Inferior parietal cortex (tissue), 1 donor: Measurements from ENCODE around the gene FITM2.

Experiments
- DNase-seq: peaks from one replicate; pipeline ENCODE4 v3.0.0-alpha.2; 2016; ENCODE audit errors: extremely low spot score

Gene FITM2

DNA sequence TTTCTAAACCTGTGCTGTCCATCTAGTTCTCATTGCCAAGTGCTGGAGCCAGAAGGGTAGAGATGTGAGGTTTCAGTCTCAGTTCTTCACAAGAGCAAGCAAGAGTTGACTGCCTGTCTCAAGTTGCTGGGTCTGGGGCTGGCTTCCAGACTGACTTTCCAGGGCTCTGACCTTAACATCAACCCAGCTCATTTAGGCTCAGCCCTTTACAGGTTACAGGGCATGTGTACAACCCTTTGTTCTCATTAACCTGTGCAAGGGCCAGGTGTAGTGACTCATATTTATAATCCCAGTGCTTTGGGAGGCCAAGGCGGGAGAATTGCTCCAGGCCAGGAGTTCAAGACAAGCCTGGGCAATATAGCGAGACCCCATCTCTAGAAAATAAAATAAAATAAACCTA, 30.6 kb downstream of the FITM2 start:
- DNase-seq: no peak

DNA sequence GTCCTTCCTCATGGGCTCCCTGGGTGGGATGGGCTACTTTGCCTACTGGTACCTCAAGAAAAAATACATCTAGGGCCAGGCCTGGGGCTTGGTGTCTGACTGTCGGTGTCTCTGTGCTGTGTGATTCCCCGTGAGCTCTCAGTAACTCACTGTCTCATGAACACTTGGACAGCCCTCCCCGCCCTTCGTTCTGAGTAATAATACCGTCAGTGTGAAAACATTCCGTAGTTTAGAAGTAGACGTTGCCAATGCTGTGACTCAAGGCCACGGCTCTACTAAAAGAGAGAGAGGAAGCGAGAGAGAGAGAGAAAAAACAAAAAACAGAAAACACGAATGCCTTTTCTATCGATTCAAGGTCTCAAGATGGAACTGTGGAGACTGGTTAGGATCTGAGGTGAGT, 31.8 kb downstream of the FITM2 start:
- no peak for DNase-seq

DNA sequence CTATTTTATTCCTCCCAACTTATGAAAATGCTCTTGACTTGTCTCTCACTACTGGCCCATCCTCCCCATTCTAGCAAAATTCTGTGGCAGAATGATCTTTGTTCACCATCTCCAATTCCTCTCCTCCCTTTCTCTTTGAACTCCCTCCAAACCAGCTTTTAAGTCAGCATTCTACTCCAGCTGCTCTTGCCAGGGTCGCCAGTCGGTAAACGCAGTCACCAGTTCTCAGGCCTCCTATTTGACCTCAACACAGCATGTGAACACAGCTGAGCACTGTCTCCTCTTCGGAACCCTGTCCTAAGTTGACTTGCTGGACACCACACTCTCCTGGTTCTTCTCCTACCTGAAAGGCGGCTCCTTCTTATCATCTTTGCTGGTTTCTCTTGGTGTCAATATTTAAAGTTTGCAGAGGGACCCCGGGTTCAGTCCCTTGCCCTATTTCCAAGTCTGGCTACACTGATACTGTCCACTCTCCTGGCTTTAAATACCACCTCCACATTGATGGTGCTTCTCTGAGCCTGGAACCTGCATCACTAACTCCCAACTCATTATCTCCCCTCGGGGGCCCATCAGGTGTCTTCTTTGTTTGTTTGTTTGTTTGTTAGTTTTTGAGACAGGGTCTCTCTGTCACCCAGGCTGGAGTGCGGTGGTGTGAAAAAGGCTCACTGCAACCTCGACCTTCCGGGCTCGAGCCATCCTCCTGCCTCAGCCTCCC, 36.5 kb downstream of the FITM2 start:
- no peak for DNase-seq

DNA sequence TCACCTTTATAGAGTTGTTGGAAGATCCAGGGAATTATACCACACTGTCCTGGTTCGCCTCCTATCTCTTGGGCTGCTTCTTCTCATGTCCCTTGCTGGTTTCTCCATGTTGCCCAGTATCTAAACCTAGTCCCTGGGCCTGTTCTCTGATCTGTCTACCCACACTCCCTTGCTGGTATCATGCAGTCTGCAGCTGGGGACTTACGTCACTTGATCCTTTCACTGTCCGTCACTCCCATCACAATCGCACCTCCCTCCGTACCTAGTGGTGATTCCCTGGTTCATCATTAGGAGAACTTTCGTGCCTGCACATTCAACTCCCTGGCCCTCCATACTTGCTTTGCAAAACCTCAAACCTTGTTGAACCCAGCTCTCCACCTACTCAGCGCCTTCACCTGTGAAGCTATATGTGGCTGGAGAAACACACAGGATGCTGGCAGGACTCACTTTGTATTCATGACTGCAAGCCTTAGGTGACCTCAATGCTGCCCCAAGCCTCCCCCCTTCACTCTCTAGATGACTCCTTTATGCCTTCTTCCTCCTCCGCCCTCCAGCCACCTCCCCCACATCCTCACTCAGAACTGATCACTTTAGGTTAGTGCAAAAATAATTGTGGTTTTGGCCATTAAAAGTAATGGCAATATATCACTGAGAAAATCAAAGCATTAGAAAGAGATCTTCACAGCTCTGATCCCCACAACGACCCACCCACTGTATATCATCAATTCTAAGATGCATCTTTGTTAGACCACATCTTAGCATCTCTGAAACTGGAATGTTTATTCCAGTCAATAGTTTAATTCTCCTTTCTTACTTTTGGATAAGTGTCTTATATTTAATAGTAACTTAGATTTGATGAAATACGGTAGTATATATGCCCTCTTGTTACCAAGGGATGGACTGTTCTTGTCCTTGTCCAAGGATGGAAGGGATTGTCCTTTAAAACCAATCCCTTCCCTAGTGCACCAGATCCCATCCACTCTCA, 37.5 kb downstream of the FITM2 start:
- no peak for DNase-seq

DNA sequence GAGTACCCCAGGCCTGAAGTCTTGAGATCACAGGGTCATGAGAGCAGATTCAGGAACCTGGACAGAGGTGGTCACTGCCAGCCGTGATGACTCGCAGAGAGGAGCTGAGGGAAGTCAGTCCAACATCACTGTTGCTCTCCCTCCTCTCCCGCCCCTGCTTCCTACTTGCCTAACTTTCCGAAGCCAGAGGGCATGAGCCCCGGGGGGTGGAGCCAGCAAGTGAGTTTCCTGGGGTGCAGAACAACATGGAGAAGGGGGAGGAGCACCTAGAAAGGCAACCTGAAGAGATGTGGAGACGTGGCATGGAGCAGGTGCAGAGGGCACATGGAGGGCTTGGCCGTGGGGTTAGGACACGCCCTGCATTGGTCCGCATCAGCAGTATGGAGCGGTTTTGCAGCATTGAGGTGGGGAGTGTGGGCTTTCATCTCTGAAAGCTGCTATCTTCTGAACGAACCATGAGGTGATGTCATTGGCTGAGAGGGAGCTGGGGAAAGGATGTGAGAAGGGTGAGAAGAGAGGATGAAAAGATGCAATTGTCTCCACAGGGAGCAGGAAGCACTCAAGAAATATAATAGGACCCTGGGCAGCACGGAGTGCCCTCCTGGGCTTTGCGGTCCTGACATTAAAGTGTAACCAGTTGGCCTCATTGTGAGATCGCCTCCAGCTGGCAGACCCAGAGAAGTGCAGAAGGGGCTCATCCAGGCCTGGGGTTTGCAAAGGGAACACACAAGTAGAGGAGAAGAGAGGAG, 38.9 kb downstream of the FITM2 start:
- DNase-seq: no peak

DNA sequence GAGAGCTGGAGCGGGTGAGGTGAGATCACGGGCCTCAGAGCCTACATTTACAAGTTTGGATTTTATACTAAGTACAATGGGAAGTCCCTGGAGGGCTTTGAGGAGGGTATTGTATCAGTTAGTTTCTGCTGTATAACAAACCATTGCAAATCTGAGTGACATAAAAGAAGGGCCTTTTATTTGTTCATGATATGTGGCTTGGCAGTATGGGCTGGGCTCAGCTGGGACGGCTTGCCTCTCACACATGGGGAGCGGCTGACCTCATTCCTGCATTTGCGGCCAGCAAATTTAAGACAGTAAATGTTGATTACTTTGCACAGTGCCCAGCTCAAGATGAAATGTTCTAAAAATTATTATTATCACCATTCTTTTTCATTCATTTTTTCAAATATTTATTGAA, 42.2 kb downstream of the FITM2 start:
- no peak for DNase-seq

DNA sequence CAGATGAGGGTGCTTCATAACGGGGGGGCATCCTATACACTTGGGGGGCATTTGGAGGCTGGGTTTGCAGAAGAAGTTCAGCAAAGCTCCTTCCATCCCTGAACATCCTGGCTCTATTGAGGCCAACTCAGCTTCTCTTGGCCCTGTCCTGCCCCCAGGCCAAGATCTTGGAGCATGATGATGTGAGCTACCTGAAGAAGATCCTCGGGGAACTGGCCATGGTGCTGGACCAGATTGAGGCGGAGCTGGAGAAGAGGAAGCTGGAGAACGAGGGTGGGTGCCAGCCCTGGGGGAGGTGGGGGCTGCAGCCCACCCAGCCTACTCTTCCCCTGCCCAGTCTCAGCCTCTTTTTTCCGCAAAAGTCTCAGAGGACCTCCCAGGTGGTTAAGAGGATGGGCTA, 46.7 kb downstream of the FITM2 start:
- no peak for DNase-seq

DNA sequence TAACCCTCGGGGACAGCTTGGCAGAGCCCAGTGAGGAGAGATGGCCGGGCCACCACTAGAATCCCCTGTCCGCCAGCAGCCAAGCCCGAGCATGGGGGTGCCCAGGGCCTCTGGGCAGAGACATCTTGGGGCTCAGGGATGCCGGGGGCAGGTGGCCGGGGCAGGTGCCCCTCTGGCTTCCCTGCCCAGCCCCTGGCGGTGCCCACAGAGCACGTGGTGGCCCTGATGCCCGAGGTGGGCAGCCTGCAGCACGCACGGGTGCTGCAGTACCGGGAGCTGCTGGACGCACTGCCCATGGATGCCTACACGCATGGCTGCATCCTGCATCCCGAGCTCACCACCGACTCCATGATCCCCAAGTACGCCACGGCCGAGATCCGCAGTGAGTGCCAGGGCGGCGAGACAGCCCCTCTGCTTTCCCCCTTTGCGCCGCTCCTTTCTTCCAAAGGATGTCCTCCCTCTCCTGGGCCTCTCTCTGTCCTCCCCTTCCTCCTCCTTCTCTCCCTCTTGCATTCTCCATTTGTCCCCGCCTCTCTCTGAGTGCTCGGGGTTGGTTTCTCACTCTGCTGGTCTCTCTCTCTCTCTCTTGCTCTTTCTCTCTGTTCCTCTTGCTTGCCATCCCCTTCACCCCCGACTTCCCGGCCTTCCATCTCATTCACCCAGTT, 52.6 kb downstream of the FITM2 start:
- DNase-seq: no peak

DNA sequence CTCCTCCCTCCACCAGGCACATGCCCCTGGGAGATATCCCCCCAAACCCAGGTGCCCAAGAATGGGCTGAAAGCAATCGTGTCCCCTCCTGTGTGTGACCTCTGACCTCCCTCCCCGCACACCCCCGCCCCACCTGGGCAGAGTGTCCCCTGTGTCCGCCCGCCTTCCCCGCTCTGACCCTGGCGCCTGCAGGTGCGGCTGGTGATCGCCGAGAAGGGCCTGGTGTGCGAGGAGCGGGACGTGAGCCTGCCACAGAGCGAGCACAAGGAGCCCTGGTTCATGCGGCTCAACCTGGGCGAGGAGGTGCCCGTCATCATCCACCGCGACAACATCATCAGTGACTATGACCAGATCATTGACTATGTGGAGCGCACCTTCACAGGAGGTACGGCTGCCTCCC, 54.0 kb downstream of the FITM2 start:
- DNase-seq: no peak

DNA sequence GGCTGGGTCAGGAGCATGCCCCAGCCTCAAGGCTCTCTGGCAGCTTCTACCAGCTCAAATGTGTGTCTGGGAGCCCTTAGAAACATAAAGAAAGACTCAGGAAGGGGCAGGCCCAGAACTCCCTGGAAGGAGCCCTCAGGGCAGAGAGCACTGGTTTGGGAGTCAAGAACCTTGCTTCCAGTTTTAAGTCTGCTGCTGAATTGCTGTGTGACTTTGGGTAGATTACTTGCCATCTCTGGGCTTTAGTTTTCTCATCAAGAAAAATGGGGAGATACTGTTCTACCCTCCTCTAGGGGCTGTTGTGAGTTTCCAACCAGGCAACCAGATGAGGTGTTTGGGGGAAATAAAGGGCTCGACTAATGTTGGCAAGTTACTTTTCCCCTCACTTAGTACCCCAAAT, 55.1 kb downstream of the FITM2 start:
- no peak for DNase-seq

DNA sequence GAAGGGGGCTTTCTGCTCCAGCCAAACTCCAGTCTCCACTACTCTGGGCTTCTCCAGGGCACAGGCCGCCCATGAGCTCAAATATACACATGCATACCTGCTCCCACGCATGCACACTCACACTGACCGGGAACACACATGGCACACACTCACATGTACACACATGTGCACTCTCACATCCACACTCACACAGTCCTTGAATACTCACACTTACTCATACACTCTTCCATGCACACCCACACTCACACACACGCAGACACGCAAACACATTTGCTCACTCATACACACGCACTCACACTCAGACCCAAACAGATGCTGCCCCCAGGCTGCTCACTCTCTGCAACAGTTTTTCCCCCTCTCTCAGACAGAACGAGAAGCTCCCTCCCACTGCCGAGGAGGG, 56.9 kb downstream of the FITM2 start:
- DNase-seq: no peak

DNA sequence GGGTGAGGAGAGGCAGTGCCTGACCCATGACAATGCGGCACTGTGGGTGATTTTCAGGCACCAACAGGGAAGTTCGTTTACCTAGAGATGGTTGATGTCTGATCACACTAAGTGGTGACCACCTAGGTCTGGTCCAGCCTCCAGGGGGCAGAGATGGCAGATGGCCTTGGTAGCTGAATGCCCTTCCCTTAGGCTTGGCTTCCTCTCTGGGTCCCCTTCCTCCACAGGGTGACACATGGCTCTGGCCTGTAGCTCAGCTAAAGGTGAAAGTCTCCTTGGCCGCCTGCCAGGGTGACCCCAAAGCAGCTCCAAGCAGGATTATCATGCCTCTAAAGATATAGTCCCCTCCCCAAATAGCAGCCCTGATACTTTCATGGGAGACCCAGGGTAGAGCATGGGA, 57.5 kb downstream of the FITM2 start:
- DNase-seq: no peak
